GM12864 (cell line): ENCODE data around the gene TAS2R1.

Experiments used
- DNase-seq: peaks from one replicate; pipeline ENCODE4 v3.0.0-alpha.2; 2011; ENCODE audit warnings: low read depth
- H3K4me3 ChIP-seq: 2 replicates; pipeline ENCODE4 v1.5.1; 2011; ENCODE audit warnings: mild to moderate bottlenecking, low read depth, low read length, control low read depth
- CTCF ChIP-seq: IDR thresholded peaks from 2 replicates; pipeline ENCODE4 v1.5.1; 2011; ENCODE audit warnings: low read depth, mild to moderate bottlenecking, moderate library complexity, low read length, control low read depth, inconsistent platforms; ENCODE audit errors: missing control alignments

The TAS2R1 gene

GRCh38 chr5:9625286-9625685 is 4.9 kb downstream of the TAS2R1 start:
- DNase-seq = no peak
- no peak for TF ChIP-seq CTCF
- H3K4me3 ChIP-seq = no peak overlapping the region

DNA sequence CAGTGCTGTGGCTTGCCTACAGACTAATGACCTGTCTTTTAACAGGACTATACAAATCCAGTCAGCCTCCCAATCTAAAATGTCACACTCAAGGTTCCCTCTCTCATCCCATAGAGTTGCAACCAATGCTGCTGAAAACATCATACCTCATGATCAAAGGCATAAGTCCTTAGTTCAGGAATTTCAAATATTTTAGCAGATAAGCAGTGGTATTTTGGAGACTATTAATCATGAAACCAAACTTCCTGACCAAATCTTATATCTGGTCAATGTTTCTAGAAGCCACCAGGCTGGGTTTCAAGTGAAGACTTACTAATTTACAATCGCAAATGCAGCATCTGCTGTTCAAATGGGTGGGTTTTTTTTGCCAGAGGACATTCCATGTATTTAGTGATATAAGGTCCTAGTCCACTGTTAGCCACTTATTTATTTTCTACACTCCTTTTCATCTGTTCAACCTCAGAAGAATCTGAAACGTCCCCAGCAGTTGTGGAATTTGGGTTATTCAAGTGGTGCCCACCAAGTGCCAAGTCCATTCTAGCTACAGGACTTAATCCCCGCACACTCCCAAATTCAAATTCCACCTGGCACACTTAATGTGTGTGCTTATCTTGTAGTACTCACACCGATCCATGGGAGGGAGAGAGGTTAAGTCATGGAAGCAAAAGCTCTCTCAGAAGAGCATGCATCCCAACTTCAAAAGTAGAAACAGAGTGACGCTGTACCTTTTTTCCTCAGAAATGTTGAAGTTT is 5.8 kb downstream of the TAS2R1 start:
- TF ChIP-seq CTCF = no peak
- no peak overlapping the region for H3K4me3 ChIP-seq
- no peak for DNase-seq

DNA sequence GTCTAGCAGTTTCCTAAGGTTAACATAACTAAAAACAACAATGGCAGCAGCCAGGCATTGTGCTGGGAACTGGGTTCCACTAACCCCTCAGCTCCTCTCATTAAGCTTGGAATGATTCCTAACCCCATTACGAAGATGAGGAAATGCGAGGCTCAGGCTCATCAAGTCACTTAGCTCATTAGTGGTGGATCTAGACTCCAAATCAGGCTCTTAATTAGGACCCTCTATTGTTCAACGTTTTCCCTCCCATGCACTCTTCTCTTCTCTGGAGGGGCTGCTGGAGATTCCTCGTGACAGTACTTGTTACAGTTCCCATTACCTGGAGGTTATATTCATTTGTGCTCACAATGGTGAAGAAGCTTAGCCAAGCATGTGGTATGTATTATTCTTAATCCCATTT is 6.5 kb downstream of the TAS2R1 start:
- DNase-seq = no peak
- no peak for TF ChIP-seq CTCF
- no peak overlapping the region for H3K4me3 ChIP-seq

- TF ChIP-seq CTCF = no peak
- DNase-seq = no peak
- H3K4me3 ChIP-seq = no peak overlapping the region
Observed at GRCh38 chr5:9622971-9623421, 7.2 kb downstream of the TAS2R1 start.

GRCh38 chr5:9621379-9621903 is 8.7 kb downstream of the TAS2R1 start:
- no peak for DNase-seq
- TF ChIP-seq CTCF = no peak
- H3K4me3 ChIP-seq = no peak overlapping the region

DNA sequence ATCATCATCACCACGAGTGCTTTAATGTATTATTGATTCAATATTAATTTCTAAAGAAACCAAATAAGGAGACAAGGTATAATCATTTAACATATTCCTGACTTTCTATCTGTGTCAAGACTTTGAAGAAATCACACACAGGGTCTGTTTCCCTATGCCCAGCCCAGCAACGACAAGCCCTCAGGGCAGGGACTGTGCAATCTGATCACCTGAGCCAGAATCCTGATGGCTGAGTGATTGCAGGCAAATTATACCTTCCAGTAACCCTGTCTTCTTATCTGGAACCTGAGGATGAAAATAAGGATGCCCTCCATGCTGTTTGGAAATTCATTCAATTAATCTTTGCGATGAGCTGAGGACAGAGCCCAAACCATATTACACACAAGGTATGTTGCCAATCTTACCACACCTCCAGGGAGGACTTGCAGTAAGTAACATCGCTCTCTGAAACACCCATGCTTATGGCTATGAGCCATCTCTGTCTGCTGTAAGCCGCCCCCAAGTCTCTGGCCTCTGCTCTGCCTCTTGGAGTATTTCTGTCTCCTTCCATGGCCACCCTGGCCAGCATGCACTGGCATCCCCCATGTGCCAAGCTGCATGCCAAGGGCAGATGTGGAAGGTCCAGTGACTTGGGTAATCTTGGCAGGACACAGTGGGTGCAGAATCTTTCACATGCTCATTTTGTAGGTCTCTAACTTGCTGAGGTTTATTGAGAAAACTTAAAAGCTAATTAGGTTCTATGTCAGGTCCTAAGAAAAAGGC is 10.6 kb downstream of the TAS2R1 start:
- H3K4me3 ChIP-seq = no peak overlapping the region
- no peak for DNase-seq
- TF ChIP-seq CTCF = no peak
